Measurements from ENCODE around the gene GNMT.
"Not testable (repeated sequence)": the region's sequence is repeated elsewhere in the genome, so short reads cannot be mapped to it uniquely, and the experiment has no call there.

GNMT gene

GRCh38 chr6:42938987-42939809, 21.4 kb upstream of the GNMT start:
- Histone ChIP-seq H3K4me3 (ENCODE audit: low read length) (no peak overlapping the region), H3K27ac (ENCODE audit: low read length) (no peak overlapping the region), H3K9me3 (ENCODE audit: insufficient read depth, low read length) (no peaks in the 10 kb centered on the region), H3K79me2 (ENCODE audit: low read length) (peaks cover 52% of the 10 kb centered on the region), H3K36me3 (replicated peaks; ENCODE audit: low read depth, low read length) (peaks cover 79% of the 10 kb centered on the region), H3K4me1 (ENCODE audit: low read length) (peaks cover 25% of the 10 kb centered on the region), H3K27me3 (ENCODE audit: low read depth, low read length) (no peaks in the 10 kb centered on the region), H3K9ac (ENCODE audit: low read length) (no peak overlapping the region), H3K4me2 (ENCODE audit: low read length) (no peak overlapping the region), H4K20me1 (ENCODE audit: insufficient read depth, low read length) (peaks cover 53% of the 10 kb centered on the region), H2AFZ (ENCODE audit: low read depth, low read length) (no peak overlapping the region)
- TF ChIP-seq CTCF (IDR thresholded peaks at IDR 0.05; ENCODE audit: low read depth, low read length) (no peak), EZH2phosphoT487 (IDR thresholded peaks at IDR 0.05; ENCODE audit: low read depth) (no peak)

- H4K20me1 ChIP-seq (ENCODE audit: insufficient read depth, low read length), result peaks cover 47% of the 10 kb centered on the region
- H3K27ac ChIP-seq (ENCODE audit: low read length), result no peak overlapping the region
- H3K36me3 ChIP-seq (replicated peaks; ENCODE audit: low read depth, low read length), result peaks cover 74% of the 10 kb centered on the region
- H2AFZ ChIP-seq (ENCODE audit: low read depth, low read length), result no peak overlapping the region
- H3K4me1 ChIP-seq (ENCODE audit: low read length), result peaks cover 19% of the 10 kb centered on the region
- no peaks in the 10 kb centered on the region for H3K27me3 ChIP-seq (ENCODE audit: low read depth, low read length)
- H3K79me2 ChIP-seq (ENCODE audit: low read length), result peaks cover 46% of the 10 kb centered on the region
- H3K9me3 ChIP-seq (ENCODE audit: insufficient read depth, low read length), result no peaks in the 10 kb centered on the region
- H3K4me2 ChIP-seq (ENCODE audit: low read length), result no peak overlapping the region
- H3K9ac ChIP-seq (ENCODE audit: low read length), result no peak overlapping the region
- TF ChIP-seq CTCF (IDR thresholded peaks at IDR 0.05; ENCODE audit: low read depth, low read length) (no peak), EZH2phosphoT487 (IDR thresholded peaks at IDR 0.05; ENCODE audit: low read depth) (no peak)
- H3K4me3 ChIP-seq (ENCODE audit: low read length), result no peak overlapping the region
Measured at GRCh38 chr6:42939810-42940167, 20.8 kb upstream of the GNMT start.

GRCh38 chr6:42940493-42941045, 20.0 kb upstream of the GNMT start:
- no peak overlapping the region for H2AFZ ChIP-seq (ENCODE audit: low read depth, low read length)
- H3K27me3 ChIP-seq (ENCODE audit: low read depth, low read length), result no peaks in the 10 kb centered on the region
- H3K4me1 ChIP-seq (ENCODE audit: low read length), result peaks cover 11% of the 10 kb centered on the region
- peaks cover 72% of the 10 kb centered on the region for H3K36me3 ChIP-seq (replicated peaks; ENCODE audit: low read depth, low read length)
- H3K9me3 ChIP-seq (ENCODE audit: insufficient read depth, low read length), result no peaks in the 10 kb centered on the region
- no peak overlapping the region for H3K4me2 ChIP-seq (ENCODE audit: low read length)
- H3K79me2 ChIP-seq (ENCODE audit: low read length), result peaks cover 39% of the 10 kb centered on the region
- TF ChIP-seq EZH2phosphoT487 (IDR thresholded peaks at IDR 0.05; ENCODE audit: low read depth), result no peak
- no peak for TF ChIP-seq CTCF (IDR thresholded peaks at IDR 0.05; ENCODE audit: low read depth, low read length)
- H3K4me3 ChIP-seq (ENCODE audit: low read length), result no peak overlapping the region
- peaks cover 43% of the 10 kb centered on the region for H4K20me1 ChIP-seq (ENCODE audit: insufficient read depth, low read length)
- no peak overlapping the region for H3K9ac ChIP-seq (ENCODE audit: low read length)
- H3K27ac ChIP-seq (ENCODE audit: low read length), result no peak overlapping the region

- H3K4me1 ChIP-seq (ENCODE audit: low read length), result not testable (repeated sequence)
- peaks cover 35% of the 10 kb centered on the region for H4K20me1 ChIP-seq (ENCODE audit: insufficient read depth, low read length)
- peaks cover 65% of the 10 kb centered on the region for H3K36me3 ChIP-seq (replicated peaks; ENCODE audit: low read depth, low read length)
Measured at GRCh38 chr6:42941356-42941755, 19.2 kb upstream of the GNMT start.

More at GRCh38 chr6:42941356-42941755, 19.2 kb upstream of the GNMT start:
- not testable (repeated sequence) for H2AFZ ChIP-seq (ENCODE audit: low read depth, low read length); H3K9me3 ChIP-seq (ENCODE audit: insufficient read depth, low read length); H3K27ac ChIP-seq (ENCODE audit: low read length); H3K27me3 ChIP-seq (ENCODE audit: low read depth, low read length); H3K9ac ChIP-seq (ENCODE audit: low read length); H3K4me2 ChIP-seq (ENCODE audit: low read length); H3K4me3 ChIP-seq (ENCODE audit: low read length)
- peaks cover 31% of the 10 kb centered on the region for H3K79me2 ChIP-seq (ENCODE audit: low read length)
